HCT116 (cell line): ENCODE measurements around the gene RANBP3L. TPM values are rescaled to one million over a fixed set of nuclear protein-coding genes. Genes with fewer than 3 reads are reported as not detected.
"Not testable (repeated sequence)": the region's sequence is repeated elsewhere in the genome, so short reads cannot be mapped to it uniquely, and the experiment has no call there.

Source experiments
- ATAC-seq: fragments of 200-7000 bp; cut with Tn5 transposase; 2 replicates; pipeline ENCODE4 v1.9.1; 2020; ENCODE audit warnings: mild to moderate bottlenecking, moderate library complexity
- BruUV-seq: library from RNA; stranded (reverse); fragments of 400-500 nt; replicated peaks from 2 replicates; lab custom pipeline; 2021; lab: Mats Ljungman, UMichigan
- CTCF ChIA-PET: fragments of 300-600 bp; sonication (Branson Sonifier 250); formaldehyde crosslinking; loops from one replicate; lab custom pipeline; 2021; ENCODE audit warnings: antibody characterized with exemption; lab: Charles Lee
- POLR2A ChIA-PET: fragments of 300-600, 350-600 bp; sonication (Branson Sonifier 250); formaldehyde crosslinking; loops from one replicate; lab custom pipeline; 2021; ENCODE audit warnings: antibody characterized with exemption; lab: Charles Lee
- RAD21 ChIA-PET, 2 experiments: fragments of 300-600 bp; sonication (Branson Sonifier 250); formaldehyde crosslinking; loops; one replicate each; lab custom pipeline; 2023; ENCODE audit warnings: low total read pairs in 2 of 2; ENCODE audit not compliant: uncharacterized antibody in 2 of 2, unreplicated experiment in 2 of 2, low non-redundant PET in 1 of 2; lab: Charles Lee
- DNase-seq: peaks from one replicate; pipeline ENCODE4 v3.0.0-alpha.2; 2010; ENCODE audit warnings: low read depth, low spot score
- H2AFZ ChIP-seq: fragments of 200-600 bp; shearing (Covaris generic), sonication (generic); 2 replicates; pipeline ENCODE4 v1.6.1; 2017; ENCODE audit warnings: low read depth, mixed run types, mixed read lengths, antibody characterized with exemption, low read length; ENCODE audit not compliant: poor library complexity, severe bottlenecking
- H3K27ac ChIP-seq: 2 replicates; pipeline ENCODE4 v1.5.1; 2012; ENCODE audit warnings: low read depth, low read length
- H3K27me3 ChIP-seq: fragments of 200-600 bp; sonication (generic); 2 replicates; pipeline ENCODE4 v1.6.1; 2016; ENCODE audit warnings: mixed run types, low read length, mixed read lengths; ENCODE audit not compliant: insufficient read depth
- H3K36me3 ChIP-seq, 2 experiments: fragments of 200-500 bp in 1 of 2; fragments of 200-600 bp in 1 of 2; sonication (Bioruptor generic) in 1 of 2; sonication (generic) in 1 of 2; 2 replicates each; pipeline versions ENCODE4 v1.5.1 to v1.6.1; 2014 to 2016; ENCODE audit warnings: low read length in 2 of 2, inconsistent platforms in 1 of 2, mixed read lengths in 1 of 2, mixed run types in 1 of 2; ENCODE audit not compliant: insufficient read depth in 2 of 2, control insufficient read depth in 1 of 2
- H3K4me1 ChIP-seq, 2 experiments: fragments of 200-600 bp in 1 of 2; sonication (generic) in 1 of 2; 2 replicates each; pipeline versions ENCODE4 v1.5.1 to v1.6.1; 2012 to 2017; ENCODE audit warnings: low read length in 2 of 2, inconsistent platforms in 1 of 2, mild to moderate bottlenecking in 1 of 2, mixed read lengths in 1 of 2, mixed run types in 1 of 2, moderate library complexity in 1 of 2; ENCODE audit not compliant: insufficient read depth in 2 of 2, control insufficient read depth in 1 of 2
- H3K4me2 ChIP-seq: fragments of 200-600 bp; sonication (generic); 2 replicates; pipeline ENCODE4 v1.6.1; 2017; ENCODE audit warnings: mixed run types, low read length, mixed read lengths
- H3K4me3 ChIP-seq, 2 experiments: fragments of 200-600 bp in 1 of 2; sonication (generic) in 1 of 2; replicated peaks in 1 of 2; 2 replicates each; pipeline ENCODE4 v1.5.1; 2011 to 2016; ENCODE audit warnings: low read length in 2 of 2, control low read depth in 1 of 2, low read depth in 1 of 2, mild to moderate bottlenecking in 1 of 2, mixed read lengths in 1 of 2, mixed run types in 1 of 2
- H3K79me2 ChIP-seq: fragments of 200-600 bp; sonication (generic); 2 replicates; pipeline ENCODE4 v1.6.1; 2017; ENCODE audit warnings: mild to moderate bottlenecking, mixed run types, low read length, moderate library complexity, mixed read lengths; ENCODE audit not compliant: insufficient read depth
- H3K9ac ChIP-seq: fragments of 200-600 bp; sonication (generic); 2 replicates; pipeline ENCODE4 v1.6.1; 2016; ENCODE audit warnings: low read length, mixed read lengths
- H3K9me2 ChIP-seq: fragments of 200-600 bp; sonication (generic), shearing (Covaris generic); 2 replicates; pipeline ENCODE4 v1.6.1; 2017; ENCODE audit warnings: mixed run types, mild to moderate bottlenecking, moderate library complexity; ENCODE audit not compliant: insufficient read depth
- H3K9me3 ChIP-seq, 2 experiments: fragments of 200-500 bp in 1 of 2; fragments of 200-600 bp in 1 of 2; sonication (Bioruptor generic) in 1 of 2; sonication (generic) in 1 of 2; 2 replicates each; pipeline ENCODE4 v1.6.1; 2014 to 2017; ENCODE audit warnings: low read length in 2 of 2, mixed read lengths in 2 of 2, inconsistent platforms in 1 of 2, low read depth in 1 of 2, mild to moderate bottlenecking in 1 of 2, mixed run types in 1 of 2, moderate library complexity in 1 of 2; ENCODE audit not compliant: control insufficient read depth in 1 of 2, insufficient read depth in 1 of 2
- H4K20me1 ChIP-seq: fragments of 200-600 bp; sonication (generic), shearing (Covaris generic); 2 replicates; pipeline ENCODE4 v1.6.1; 2017; ENCODE audit warnings: mixed run types, mild to moderate bottlenecking, moderate library complexity; ENCODE audit not compliant: insufficient read depth
- ATF3 ChIP-seq: IDR thresholded peaks from 2 replicates; pipeline ENCODE4 v1.6.1; 2012
- CBX3 ChIP-seq: IDR thresholded peaks from 2 replicates; pipeline ENCODE4 v1.6.1; 2012; ENCODE audit warnings: low read depth
- EGR1 ChIP-seq: IDR thresholded peaks from 2 replicates; pipeline ENCODE4 v1.6.1; 2012; ENCODE audit warnings: low read depth
- ELF1 ChIP-seq: IDR thresholded peaks from 2 replicates; pipeline ENCODE4 v1.6.1; 2012; ENCODE audit warnings: low read depth, borderline replicate concordance
- EZH2 ChIP-seq: fragments of 200-600 bp; sonication (generic); IDR thresholded peaks from 2 replicates; pipeline ENCODE4 v1.6.1; 2017; ENCODE audit warnings: antibody characterized with exemption, mixed run types
- EZH2phosphoT487 ChIP-seq: fragments of 200-600 bp; IDR thresholded peaks from 2 replicates; pipeline ENCODE4 v1.6.1; 2018; ENCODE audit warnings: antibody characterized with exemption, borderline replicate concordance
- JUND ChIP-seq: IDR thresholded peaks from 2 replicates; pipeline ENCODE4 v1.6.1; 2012
- POLR2A ChIP-seq: IDR thresholded peaks from 2 replicates; pipeline ENCODE4 v1.7.0; 2011; ENCODE audit warnings: borderline replicate concordance; ENCODE audit not compliant: insufficient read depth, insufficient read length; ENCODE audit errors: extremely low read depth
- POLR2AphosphoS5 ChIP-seq: IDR thresholded peaks from 2 replicates; pipeline ENCODE4 v1.6.1; 2011; ENCODE audit warnings: mild to moderate bottlenecking, low read depth, low read length, moderate library complexity
- RAD21 ChIP-seq: IDR thresholded peaks from 2 replicates; pipeline ENCODE4 v1.6.1; 2012; ENCODE audit warnings: low read depth, mild to moderate bottlenecking
- REST ChIP-seq: IDR thresholded peaks from 2 replicates; pipeline ENCODE4 v1.6.1; 2012; ENCODE audit warnings: low read depth
- SIN3A ChIP-seq: IDR thresholded peaks from 2 replicates; pipeline ENCODE4 v1.6.1; 2012; ENCODE audit warnings: low read depth
- SP1 ChIP-seq: IDR thresholded peaks from 2 replicates; pipeline ENCODE4 v1.6.1; 2012; ENCODE audit warnings: low read depth
- YY1 ChIP-seq: IDR thresholded peaks from 2 replicates; pipeline ENCODE4 v1.6.1; 2011; ENCODE audit warnings: low read length, low read depth, moderate library complexity, mild to moderate bottlenecking; ENCODE audit not compliant: insufficient replicate concordance; ENCODE audit errors: extremely low read depth
- ZNF274 ChIP-seq: fragments of 200-500 bp; sonication (Bioruptor generic); IDR thresholded peaks from 2 replicates; pipeline ENCODE4 v1.6.1; 2014; ENCODE audit warnings: mild to moderate bottlenecking, low read depth, low read length, inconsistent platforms
- intact Hi-C: fragments of 100-400 bp; cut with micrococcal nuclease; formaldehyde crosslinking; loops from 2 replicates; pipeline ENCODE4 v1.10.0; 2022
- total RNA-seq: library from RNA; stranded (reverse); gene quantifications from one replicate; pipeline ENCODE4 v1.2.1, GENCODE V29; 2021; ENCODE audit not compliant: unreplicated experiment

The RANBP3L gene
- total RNA-seq, 1 experiment from 2014 or later, result not detected

GRCh38 chr5:36337597-36337996 is 35.9 kb upstream of the RANBP3L start (continued):
- no peak for TF ChIP-seq REST
- TF ChIP-seq EGR1, result no peak

- POLR2A ChIA-PET, result no interaction called here
- Histone ChIP-seq H3K27ac (no peak overlapping the region), H3K9me2 (no peaks in the 10 kb centered on the region)
- TF ChIP-seq SP1 (no peak), RAD21 (no peak), ZNF274 (no peak), POLR2AphosphoS5 (no peak), REST (no peak), EZH2phosphoT487 (no peak), SIN3A (no peak), EGR1 (no peak), JUND (no peak), ATF3 (no peak), CBX3 (no peak), ELF1 (no peak), POLR2A (no peak), YY1 (no peak), EZH2 (no peak)
- TF ChIP-seq, all 23 proteins: peak for 0
- Histone ChIP-seq H4K20me1 (no peaks in the 10 kb centered on the region), H3K4me3 (no peak overlapping the region), H3K9me3 (no peaks in the 10 kb centered on the region), H3K9ac (no peak overlapping the region), H3K79me2 (no peaks in the 10 kb centered on the region), H3K4me2 (no peak overlapping the region), H2AFZ (no peak overlapping the region), H3K36me3 (no peaks in the 10 kb centered on the region), H3K27me3 (no peaks in the 10 kb centered on the region), H3K4me1 (no peaks in the 10 kb centered on the region)
- intact Hi-C loops, result no loop called here
- no peak for DNase-seq
- RAD21 ChIA-PET, result no interaction called here
- ATAC-seq, result no peak
- BruUV-seq, result no TSS peak
- CTCF ChIA-PET, result no interaction called here
Observed at GRCh38 chr5:36334315-36334714, 32.6 kb upstream of the RANBP3L start.

GRCh38 chr5:36332720-36333119 is 31.0 kb upstream of the RANBP3L start:
- H2AFZ ChIP-seq, intact Hi-C loops, H3K9me3 ChIP-seq, BruUV-seq, DNase-seq, H3K4me1 ChIP-seq, H3K36me3 ChIP-seq, H3K9me2 ChIP-seq, H4K20me1 ChIP-seq, H3K27ac ChIP-seq, POLR2A ChIA-PET, H3K9ac ChIP-seq, H3K4me3 ChIP-seq, ATAC-seq, RAD21 ChIA-PET, H3K79me2 ChIP-seq, CTCF ChIA-PET, H3K27me3 ChIP-seq, H3K4me2 ChIP-seq: not testable (repeated sequence)
